Measurements from ENCODE around the gene CSPG4.
"Not testable (repeated sequence)": the region's sequence is repeated elsewhere in the genome, so short reads cannot be mapped to it uniquely, and the experiment has no call there.

Gene CSPG4

GRCh38 chr15:75703440-75704262, 9.0 kb downstream of the CSPG4 start:
- DNase-seq: not testable (repeated sequence)

- no peak for DNase-seq
These were observed 10.2 kb downstream of the CSPG4 start for GRCh38 chr15:75702436-75702835.

GRCh38 chr15:75701071-75702003, 11.3 kb downstream of the CSPG4 start:
- DNase-seq: not testable (repeated sequence)

- not testable (repeated sequence) for DNase-seq
These were observed 12.4 kb downstream of the CSPG4 start for GRCh38 chr15:75699961-75700874.

GRCh38 chr15:75699517-75699916, 13.1 kb downstream of the CSPG4 start:
- DNase-seq: not testable (repeated sequence)

GRCh38 chr15:75697974-75698747, 14.5 kb downstream of the CSPG4 start:
- not testable (repeated sequence) for DNase-seq

GRCh38 chr15:75697523-75697922, 15.1 kb downstream of the CSPG4 start:
- no peak for DNase-seq

GRCh38 chr15:75696854-75697259, 15.8 kb downstream of the CSPG4 start:
- DNase-seq: no peak

- no peak for DNase-seq
These were observed 16.3 kb downstream of the CSPG4 start for GRCh38 chr15:75696311-75696720.

GRCh38 chr15:75695634-75696310, 16.9 kb downstream of the CSPG4 start:
- no peak for DNase-seq

GRCh38 chr15:75695220-75695619, 17.4 kb downstream of the CSPG4 start:
- DNase-seq: no peak

- no peak for DNase-seq
These were observed 18.1 kb downstream of the CSPG4 start for GRCh38 chr15:75694241-75695182.

GRCh38 chr15:75693501-75694240, 19.0 kb downstream of the CSPG4 start:
- DNase-seq: no peak

- not testable (repeated sequence) for DNase-seq
These were observed 19.6 kb downstream of the CSPG4 start for GRCh38 chr15:75693028-75693427.

- DNase-seq: not testable (repeated sequence)
These were observed 20.3 kb downstream of the CSPG4 start for GRCh38 chr15:75692311-75692710.

- not testable (repeated sequence) for DNase-seq
These were observed 23.2 kb downstream of the CSPG4 start for GRCh38 chr15:75689429-75689828.

- no peak for DNase-seq
These were observed 23.8 kb downstream of the CSPG4 start for GRCh38 chr15:75688831-75689230.

- no peak for DNase-seq
These were observed 24.4 kb downstream of the CSPG4 start for GRCh38 chr15:75688278-75688557.
